ENCODE data around the gene ABHD6.
"Not testable (repeated sequence)": the region's sequence is repeated elsewhere in the genome, so short reads cannot be mapped to it uniquely, and the experiment has no call there.

The ABHD6 gene

GRCh38 chr3:58337190-58337589 is 99.6 kb downstream of the ABHD6 start:
- TF ChIP-seq, protein P1, sequence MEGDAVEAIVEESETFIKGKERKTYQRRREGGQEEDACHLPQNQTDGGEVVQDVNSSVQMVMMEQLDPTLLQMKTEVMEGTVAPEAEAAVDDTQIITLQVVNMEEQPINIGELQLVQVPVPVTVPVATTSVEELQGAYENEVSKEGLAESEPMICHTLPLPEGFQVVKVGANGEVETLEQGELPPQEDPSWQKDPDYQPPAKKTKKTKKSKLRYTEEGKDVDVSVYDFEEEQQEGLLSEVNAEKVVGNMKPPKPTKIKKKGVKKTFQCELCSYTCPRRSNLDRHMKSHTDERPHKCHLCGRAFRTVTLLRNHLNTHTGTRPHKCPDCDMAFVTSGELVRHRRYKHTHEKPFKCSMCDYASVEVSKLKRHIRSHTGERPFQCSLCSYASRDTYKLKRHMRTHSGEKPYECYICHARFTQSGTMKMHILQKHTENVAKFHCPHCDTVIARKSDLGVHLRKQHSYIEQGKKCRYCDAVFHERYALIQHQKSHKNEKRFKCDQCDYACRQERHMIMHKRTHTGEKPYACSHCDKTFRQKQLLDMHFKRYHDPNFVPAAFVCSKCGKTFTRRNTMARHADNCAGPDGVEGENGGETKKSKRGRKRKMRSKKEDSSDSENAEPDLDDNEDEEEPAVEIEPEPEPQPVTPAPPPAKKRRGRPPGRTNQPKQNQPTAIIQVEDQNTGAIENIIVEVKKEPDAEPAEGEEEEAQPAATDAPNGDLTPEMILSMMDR (IDR thresholded peaks at IDR 0.05; ENCODE audit: low read depth, low read length, poor library complexity, severe bottlenecking): no peak
- no peak for TF ChIP-seq EZH2phosphoT487 (IDR thresholded peaks at IDR 0.05; ENCODE audit: borderline replicate concordance, low read length)
- H3K4me3 ChIP-seq (ENCODE audit: low read length): peak overlapping the region; percentile 68
- H3K79me2 ChIP-seq (ENCODE audit: control insufficient read depth, low read length): peaks cover 97% of the 10 kb centered on the region
- no peaks in the 10 kb centered on the region for H4K20me1 ChIP-seq (ENCODE audit: control insufficient read depth, insufficient read depth, low read depth, low read length)
- peaks cover 45% of the 10 kb centered on the region for H3F3A ChIP-seq (ENCODE audit: control insufficient read depth, insufficient read depth)
- H3K9me2 ChIP-seq (replicated peaks; ENCODE audit: control insufficient read depth, low read length): no peaks in the 10 kb centered on the region
- no peaks in the 10 kb centered on the region for H3K27me3 ChIP-seq (ENCODE audit: control insufficient read depth, low read length)
- peaks cover 71% of the 10 kb centered on the region for H3K4me1 ChIP-seq (ENCODE audit: control insufficient read depth, low read length)
- peaks cover 83% of the 10 kb centered on the region for H3K36me3 ChIP-seq (ENCODE audit: control insufficient read depth, low read length)
- H3K9me3 ChIP-seq (ENCODE audit: control insufficient read depth, insufficient read depth, low read length): no peaks in the 10 kb centered on the region
- peak overlapping the region; percentile 98 for H3K4me2 ChIP-seq (ENCODE audit: low read length)
- H3K27ac ChIP-seq (ENCODE audit: low read depth, low read length): peak overlapping the region; percentile 99

GRCh38 chr3:58339146-58339545 is 101.6 kb downstream of the ABHD6 start:
- H3K79me2 ChIP-seq (ENCODE audit: control insufficient read depth, low read length): peaks cover 98% of the 10 kb centered on the region
- not testable (repeated sequence) for H3K9me3 ChIP-seq (ENCODE audit: control insufficient read depth, insufficient read depth, low read length); H3K27me3 ChIP-seq (ENCODE audit: control insufficient read depth, low read length); H3K9me2 ChIP-seq (replicated peaks; ENCODE audit: control insufficient read depth, low read length); H4K20me1 ChIP-seq (ENCODE audit: control insufficient read depth, insufficient read depth, low read depth, low read length)
- H3K36me3 ChIP-seq (ENCODE audit: control insufficient read depth, low read length): peaks cover 92% of the 10 kb centered on the region
- H3K4me1 ChIP-seq (ENCODE audit: control insufficient read depth, low read length): peaks cover 88% of the 10 kb centered on the region
- H3K4me2 ChIP-seq (ENCODE audit: low read length): peak overlapping the region; percentile 98
- H3K4me3 ChIP-seq (ENCODE audit: low read length): peak overlapping the region; percentile 68
- peak overlapping the region; percentile 99 for H3K27ac ChIP-seq (ENCODE audit: low read depth, low read length)
- H3F3A ChIP-seq (ENCODE audit: control insufficient read depth, insufficient read depth): peaks cover 51% of the 10 kb centered on the region

GRCh38 chr3:58340594-58341244 is 103.1 kb downstream of the ABHD6 start:
- H4K20me1 ChIP-seq (ENCODE audit: control insufficient read depth, insufficient read depth, low read depth, low read length): no peaks in the 10 kb centered on the region
- H3K4me2 ChIP-seq (ENCODE audit: low read length): peak overlapping the region; percentile 98
- peaks cover 92% of the 10 kb centered on the region for H3K36me3 ChIP-seq (ENCODE audit: control insufficient read depth, low read length)
- TF ChIP-seq EZH2phosphoT487 (IDR thresholded peaks at IDR 0.05; ENCODE audit: borderline replicate concordance, low read length): no peak
- TF ChIP-seq, protein P1 (IDR thresholded peaks at IDR 0.05; ENCODE audit: low read depth, low read length, poor library complexity, severe bottlenecking): no peak
- peaks cover 98% of the 10 kb centered on the region for H3K79me2 ChIP-seq (ENCODE audit: control insufficient read depth, low read length)
- H3K9me3 ChIP-seq (ENCODE audit: control insufficient read depth, insufficient read depth, low read length): no peaks in the 10 kb centered on the region
- H3K27me3 ChIP-seq (ENCODE audit: control insufficient read depth, low read length): no peaks in the 10 kb centered on the region
- H3K4me3 ChIP-seq (ENCODE audit: low read length): peak overlapping the region; percentile 40
- H3K27ac ChIP-seq (ENCODE audit: low read depth, low read length): peak overlapping the region; percentile 99
- peaks cover 43% of the 10 kb centered on the region for H3F3A ChIP-seq (ENCODE audit: control insufficient read depth, insufficient read depth)
- H3K9me2 ChIP-seq (replicated peaks; ENCODE audit: control insufficient read depth, low read length): no peaks in the 10 kb centered on the region
- peaks cover 97% of the 10 kb centered on the region for H3K4me1 ChIP-seq (ENCODE audit: control insufficient read depth, low read length)

DNA sequence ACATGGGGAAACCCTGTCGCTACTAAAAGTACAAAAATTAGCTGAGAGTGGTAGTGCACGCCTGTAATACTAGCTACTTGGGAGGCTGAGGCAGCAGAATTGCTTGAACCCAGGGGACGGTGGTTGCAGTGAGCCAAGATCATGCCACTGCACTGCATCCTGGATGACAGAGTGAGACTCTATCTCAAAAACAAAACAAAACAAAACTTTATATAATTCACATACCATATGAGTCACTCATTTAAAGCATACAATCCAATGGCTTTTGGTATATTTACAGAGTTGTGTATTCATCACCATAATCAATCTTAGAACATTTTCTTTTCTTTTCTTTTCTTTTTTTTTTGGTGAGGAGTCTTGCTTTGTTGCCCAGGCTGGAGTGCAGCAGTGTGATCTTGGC is 103.8 kb downstream of the ABHD6 start:
- H4K20me1 ChIP-seq (ENCODE audit: control insufficient read depth, insufficient read depth, low read depth, low read length): no peaks in the 10 kb centered on the region
- H3K4me2 ChIP-seq (ENCODE audit: low read length): peak overlapping the region; percentile 98
- peak overlapping the region; percentile 99 for H3K27ac ChIP-seq (ENCODE audit: low read depth, low read length)
- H3K36me3 ChIP-seq (ENCODE audit: control insufficient read depth, low read length): peaks cover 94% of the 10 kb centered on the region
- H3K79me2 ChIP-seq (ENCODE audit: control insufficient read depth, low read length): peaks cover 98% of the 10 kb centered on the region
- H3K4me1 ChIP-seq (ENCODE audit: control insufficient read depth, low read length): peaks cover 98% of the 10 kb centered on the region
- H3K27me3 ChIP-seq (ENCODE audit: control insufficient read depth, low read length): no peaks in the 10 kb centered on the region
- H3F3A ChIP-seq (ENCODE audit: control insufficient read depth, insufficient read depth): peaks cover 45% of the 10 kb centered on the region
- peak overlapping the region; percentile 40 for H3K4me3 ChIP-seq (ENCODE audit: low read length)
- H3K9me2 ChIP-seq (replicated peaks; ENCODE audit: control insufficient read depth, low read length): no peaks in the 10 kb centered on the region
- H3K9me3 ChIP-seq (ENCODE audit: control insufficient read depth, insufficient read depth, low read length): no peaks in the 10 kb centered on the region
- TF ChIP-seq EZH2phosphoT487 (IDR thresholded peaks at IDR 0.05; ENCODE audit: borderline replicate concordance, low read length): no peak

All from DOHH2 (cell line).